ENCODE results near the gene BDNF.

DNA sequence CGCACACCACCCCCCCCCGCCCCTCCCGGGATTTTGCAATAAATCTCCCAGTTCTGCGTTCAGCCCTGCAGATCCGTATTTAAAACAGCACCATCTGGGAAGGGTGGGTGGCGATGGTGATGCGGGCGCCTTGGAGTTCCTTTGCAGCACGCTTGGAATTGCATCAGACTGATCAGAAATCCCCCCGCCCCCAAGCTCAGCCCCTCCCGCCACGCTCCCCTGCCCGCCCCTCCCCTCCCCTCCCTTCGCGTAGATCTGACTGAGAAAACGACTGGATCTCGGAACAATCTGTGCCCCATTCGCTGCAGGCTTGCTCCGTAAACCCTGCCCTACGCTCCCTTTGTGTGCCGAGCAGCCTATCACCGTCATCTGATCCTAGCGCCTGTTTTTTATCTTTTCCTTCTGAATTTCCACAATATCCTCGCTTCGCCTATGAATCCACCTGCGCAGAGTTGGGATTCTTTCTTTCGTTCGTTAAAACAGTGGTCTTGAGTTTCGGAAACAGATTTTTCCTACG is 18.1 kb upstream of the BDNF start:
- TF ChIP-seq, protein P1, sequence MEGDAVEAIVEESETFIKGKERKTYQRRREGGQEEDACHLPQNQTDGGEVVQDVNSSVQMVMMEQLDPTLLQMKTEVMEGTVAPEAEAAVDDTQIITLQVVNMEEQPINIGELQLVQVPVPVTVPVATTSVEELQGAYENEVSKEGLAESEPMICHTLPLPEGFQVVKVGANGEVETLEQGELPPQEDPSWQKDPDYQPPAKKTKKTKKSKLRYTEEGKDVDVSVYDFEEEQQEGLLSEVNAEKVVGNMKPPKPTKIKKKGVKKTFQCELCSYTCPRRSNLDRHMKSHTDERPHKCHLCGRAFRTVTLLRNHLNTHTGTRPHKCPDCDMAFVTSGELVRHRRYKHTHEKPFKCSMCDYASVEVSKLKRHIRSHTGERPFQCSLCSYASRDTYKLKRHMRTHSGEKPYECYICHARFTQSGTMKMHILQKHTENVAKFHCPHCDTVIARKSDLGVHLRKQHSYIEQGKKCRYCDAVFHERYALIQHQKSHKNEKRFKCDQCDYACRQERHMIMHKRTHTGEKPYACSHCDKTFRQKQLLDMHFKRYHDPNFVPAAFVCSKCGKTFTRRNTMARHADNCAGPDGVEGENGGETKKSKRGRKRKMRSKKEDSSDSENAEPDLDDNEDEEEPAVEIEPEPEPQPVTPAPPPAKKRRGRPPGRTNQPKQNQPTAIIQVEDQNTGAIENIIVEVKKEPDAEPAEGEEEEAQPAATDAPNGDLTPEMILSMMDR (IDR thresholded peaks at IDR 0.05), result no peak
- TF ChIP-seq, protein P2, sequence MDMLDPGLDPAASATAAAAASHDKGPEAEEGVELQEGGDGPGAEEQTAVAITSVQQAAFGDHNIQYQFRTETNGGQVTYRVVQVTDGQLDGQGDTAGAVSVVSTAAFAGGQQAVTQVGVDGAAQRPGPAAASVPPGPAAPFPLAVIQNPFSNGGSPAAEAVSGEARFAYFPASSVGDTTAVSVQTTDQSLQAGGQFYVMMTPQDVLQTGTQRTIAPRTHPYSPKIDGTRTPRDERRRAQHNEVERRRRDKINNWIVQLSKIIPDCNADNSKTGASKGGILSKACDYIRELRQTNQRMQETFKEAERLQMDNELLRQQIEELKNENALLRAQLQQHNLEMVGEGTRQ (CRISPR knock-in tag; IDR thresholded peaks at IDR 0.05), result no peak
- TF ChIP-seq JUN (CRISPR knock-in tag; IDR thresholded peaks at IDR 0.05) (no peak), PRRX2 (CRISPR knock-in tag; IDR thresholded peaks at IDR 0.05) (no peak), NFYB (CRISPR knock-in tag; conservative IDR thresholded peaks at IDR 0.05; ENCODE audit: low read depth) (no peak), SP1 (CRISPR knock-in tag; conservative IDR thresholded peaks at IDR 0.05) (no peak; the same call in 1 of the 2 replicates)
